OCI-LY3 (cell line): ENCODE measurements around the gene DUS2.

ENCODE experiments used
- CTCF ChIP-seq: fragments of 200-600, 300-600 bp; sonication (generic); IDR thresholded peaks from 2 replicates; pipeline ENCODE4 v1.5.1; 2014; ENCODE audit warnings: antibody characterized with exemption, low read length, low read depth
- EZH2phosphoT487 ChIP-seq: fragments of 200-600 bp; shearing (Covaris generic); IDR thresholded peaks from 2 replicates; pipeline ENCODE4 v1.6.1; 2018; ENCODE audit warnings: antibody characterized with exemption, mixed run types, low read depth

- TF ChIP-seq CTCF (no peak), EZH2phosphoT487 (no peak)
Observed at GRCh38 chr16:67982011-67982696, 40.9 kb upstream of the DUS2 start.
